K562 (cell line): Measurements from ENCODE around the gene CDC42SE2. TPM values are rescaled to one million over a fixed set of nuclear protein-coding genes. Genes with fewer than 3 reads are reported as not detected.
A peak's percentile ranks its signal among the peaks of the same experiment; 100 is the strongest.

Experiments used
- CEBPZ ChIP-seq: fragments of 150-350 bp; IDR thresholded peaks from 2 replicates; pipeline ENCODE4 v1.6.1; 2014; ENCODE audit warnings: low read depth, mild to moderate bottlenecking, low read length, borderline replicate concordance
- EHMT2 ChIP-seq: fragments of 450-650 bp; IDR thresholded peaks from 2 replicates; pipeline ENCODE4 v1.6.1; 2018; ENCODE audit warnings: antibody characterized with exemption
- MGA ChIP-seq: fragments of 450-650 bp; IDR thresholded peaks from 2 replicates; pipeline ENCODE4 v1.6.1; 2016; ENCODE audit warnings: mild to moderate bottlenecking, moderate library complexity
- polyA plus RNA-seq, 8 experiments: library from polyadenylated mRNA; depleted of rRNA in 4 of 8; stranded (reverse) in 5 of 8; unstranded in 3 of 8; fragments of >200 nt; fragmentation: Nextera tagmentation in 2 of 8; fragmentation: Illumina TruSeq in 1 of 8; extraction: Ambion mirVana in 2 of 8; extraction: Trizol in 1 of 8; gene quantifications; 2 replicates each; pipeline versions ENCODE4 v1.2.1 to v1.2.3, GENCODE V29; 2011 to 2014; ENCODE audit warnings: inconsistent platforms in 1 of 8, missing spikeins in 1 of 8
- total RNA-seq, 7 experiments: library from RNA; depleted of rRNA in 6 of 7; stranded (reverse); fragments of >200 nt in 6 of 7; fragmentation: Illumina TruSeq in 2 of 7; extraction: Trizol in 2 of 7; gene quantifications; 2 replicates each; pipeline versions ENCODE4 v1.2.1 to v1.2.3, GENCODE V29; 2011 to 2021; ENCODE audit warnings: low replicate concordance in 1 of 7

The CDC42SE2 gene
- total and polyA plus RNA-seq, 9 of the 15 experiments (the other 6 are each of a cell fraction or from before 2014, with no cell fraction given) = 24.8 to 44.3 (median 32.7) TPM

- no peak for TF ChIP-seq MGA
- no peak for TF ChIP-seq CEBPZ
- 0 out of 2 replicates have a peak, but pooled peaks have one; percentile 32 for TF ChIP-seq EHMT2
- TF ChIP-seq, all 486 proteins: peak for 2
These were observed 94.1 kb downstream of the CDC42SE2 start (continued) for GRCh38 chr5:131357739-131358561.
